Ishikawa (cell line): ENCODE measurements around the gene F2.

ENCODE experiments used
- CEBPB ChIP-seq: IDR thresholded peaks from 2 replicates; pipeline ENCODE4 v1.6.1; 2012
- CREB1 ChIP-seq: IDR thresholded peaks from 2 replicates; pipeline ENCODE4 v1.6.1; 2012; ENCODE audit warnings: low read depth
- EGR1 ChIP-seq: IDR thresholded peaks from 2 replicates; pipeline ENCODE4 v1.6.1; 2012
- EP300 ChIP-seq: IDR thresholded peaks from 2 replicates; pipeline ENCODE4 v1.6.1; 2012; ENCODE audit warnings: borderline replicate concordance
- FOXM1 ChIP-seq: IDR thresholded peaks from 2 replicates; pipeline ENCODE4 v1.6.1; 2012; ENCODE audit warnings: low read depth, borderline replicate concordance
- MAX ChIP-seq: IDR thresholded peaks from 2 replicates; pipeline ENCODE4 v1.6.1; 2012
- NFIC ChIP-seq: IDR thresholded peaks from 2 replicates; pipeline ENCODE4 v1.6.1; 2012
- RAD21 ChIP-seq: IDR thresholded peaks from 2 replicates; pipeline ENCODE4 v1.6.1; 2012; ENCODE audit warnings: low read depth
- TAF1 ChIP-seq: IDR thresholded peaks from 2 replicates; pipeline ENCODE4 v1.6.1; 2012; ENCODE audit warnings: low read depth, mild to moderate bottlenecking
- TCF12 ChIP-seq: IDR thresholded peaks from 2 replicates; pipeline ENCODE4 v1.6.1; 2012; ENCODE audit warnings: low read depth
- TEAD4 ChIP-seq: IDR thresholded peaks from 2 replicates; pipeline ENCODE4 v1.6.1; 2012
- USF1 ChIP-seq: IDR thresholded peaks from 2 replicates; pipeline ENCODE4 v1.6.1; 2012
- YY1 ChIP-seq: IDR thresholded peaks from 2 replicates; pipeline ENCODE4 v1.6.1; 2012; ENCODE audit warnings: low read depth
- ZBTB7A ChIP-seq: IDR thresholded peaks from 2 replicates; pipeline ENCODE4 v1.6.1; 2012; ENCODE audit warnings: low read depth
- TF ChIP-seq, protein P1 (sequence below): IDR thresholded peaks from 2 replicates; pipeline ENCODE4 v1.6.1; 2012; ENCODE audit warnings: low read depth, mild to moderate bottlenecking

The F2 gene

GRCh38 chr11:46680164-46680760, 38.8 kb upstream of the F2 start:
- no peak for TF ChIP-seq CREB1
- no peak for TF ChIP-seq RAD21
- TF ChIP-seq, protein P1, sequence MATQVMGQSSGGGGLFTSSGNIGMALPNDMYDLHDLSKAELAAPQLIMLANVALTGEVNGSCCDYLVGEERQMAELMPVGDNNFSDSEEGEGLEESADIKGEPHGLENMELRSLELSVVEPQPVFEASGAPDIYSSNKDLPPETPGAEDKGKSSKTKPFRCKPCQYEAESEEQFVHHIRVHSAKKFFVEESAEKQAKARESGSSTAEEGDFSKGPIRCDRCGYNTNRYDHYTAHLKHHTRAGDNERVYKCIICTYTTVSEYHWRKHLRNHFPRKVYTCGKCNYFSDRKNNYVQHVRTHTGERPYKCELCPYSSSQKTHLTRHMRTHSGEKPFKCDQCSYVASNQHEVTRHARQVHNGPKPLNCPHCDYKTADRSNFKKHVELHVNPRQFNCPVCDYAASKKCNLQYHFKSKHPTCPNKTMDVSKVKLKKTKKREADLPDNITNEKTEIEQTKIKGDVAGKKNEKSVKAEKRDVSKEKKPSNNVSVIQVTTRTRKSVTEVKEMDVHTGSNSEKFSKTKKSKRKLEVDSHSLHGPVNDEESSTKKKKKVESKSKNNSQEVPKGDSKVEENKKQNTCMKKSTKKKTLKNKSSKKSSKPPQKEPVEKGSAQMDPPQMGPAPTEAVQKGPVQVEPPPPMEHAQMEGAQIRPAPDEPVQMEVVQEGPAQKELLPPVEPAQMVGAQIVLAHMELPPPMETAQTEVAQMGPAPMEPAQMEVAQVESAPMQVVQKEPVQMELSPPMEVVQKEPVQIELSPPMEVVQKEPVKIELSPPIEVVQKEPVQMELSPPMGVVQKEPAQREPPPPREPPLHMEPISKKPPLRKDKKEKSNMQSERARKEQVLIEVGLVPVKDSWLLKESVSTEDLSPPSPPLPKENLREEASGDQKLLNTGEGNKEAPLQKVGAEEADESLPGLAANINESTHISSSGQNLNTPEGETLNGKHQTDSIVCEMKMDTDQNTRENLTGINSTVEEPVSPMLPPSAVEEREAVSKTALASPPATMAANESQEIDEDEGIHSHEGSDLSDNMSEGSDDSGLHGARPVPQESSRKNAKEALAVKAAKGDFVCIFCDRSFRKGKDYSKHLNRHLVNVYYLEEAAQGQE: no peak
- TF ChIP-seq NFIC: no peak
- no peak for TF ChIP-seq YY1
- TF ChIP-seq TCF12: no peak
- no peak for TF ChIP-seq TAF1
- no peak for TF ChIP-seq USF1
- TF ChIP-seq MAX: no peak
- TF ChIP-seq EP300: no peak

GRCh38 chr11:46680815-46681214, 38.2 kb upstream of the F2 start:
- TF ChIP-seq YY1 (no peak), CREB1 (no peak), NFIC (no peak), MAX (no peak), TAF1 (no peak), USF1 (no peak), TEAD4 (no peak), ZBTB7A (no peak), EP300 (no peak), CEBPB (no peak), RAD21 (no peak), TCF12 (no peak), FOXM1 (no peak), EGR1 (no peak)
- TF ChIP-seq, protein P1: no peak

DNA sequence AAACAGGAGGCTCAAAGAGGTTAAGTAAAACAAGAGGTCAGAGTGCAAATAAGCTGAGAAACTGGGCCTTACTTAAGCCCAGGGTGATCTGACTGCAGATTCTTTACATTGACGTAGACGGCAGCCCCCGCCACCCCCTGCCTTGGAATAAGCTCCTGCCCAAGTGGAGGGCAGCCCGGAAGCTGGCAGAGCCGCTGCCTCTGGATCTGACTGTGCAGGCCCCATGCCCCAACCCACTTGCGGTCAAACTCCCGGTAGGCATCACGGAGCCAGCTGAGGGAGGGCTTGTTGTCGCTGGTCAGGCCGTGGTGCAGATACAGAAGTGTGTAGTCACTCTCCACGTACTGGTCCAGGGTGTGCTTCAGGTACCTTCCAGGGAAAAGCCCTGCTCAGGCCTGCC, 37.2 kb upstream of the F2 start:
- TF ChIP-seq NFIC (no peak), YY1 (no peak), EGR1 (no peak), MAX (no peak), ZBTB7A (no peak), RAD21 (no peak), USF1 (no peak), TAF1 (no peak), CEBPB (no peak)

DNA sequence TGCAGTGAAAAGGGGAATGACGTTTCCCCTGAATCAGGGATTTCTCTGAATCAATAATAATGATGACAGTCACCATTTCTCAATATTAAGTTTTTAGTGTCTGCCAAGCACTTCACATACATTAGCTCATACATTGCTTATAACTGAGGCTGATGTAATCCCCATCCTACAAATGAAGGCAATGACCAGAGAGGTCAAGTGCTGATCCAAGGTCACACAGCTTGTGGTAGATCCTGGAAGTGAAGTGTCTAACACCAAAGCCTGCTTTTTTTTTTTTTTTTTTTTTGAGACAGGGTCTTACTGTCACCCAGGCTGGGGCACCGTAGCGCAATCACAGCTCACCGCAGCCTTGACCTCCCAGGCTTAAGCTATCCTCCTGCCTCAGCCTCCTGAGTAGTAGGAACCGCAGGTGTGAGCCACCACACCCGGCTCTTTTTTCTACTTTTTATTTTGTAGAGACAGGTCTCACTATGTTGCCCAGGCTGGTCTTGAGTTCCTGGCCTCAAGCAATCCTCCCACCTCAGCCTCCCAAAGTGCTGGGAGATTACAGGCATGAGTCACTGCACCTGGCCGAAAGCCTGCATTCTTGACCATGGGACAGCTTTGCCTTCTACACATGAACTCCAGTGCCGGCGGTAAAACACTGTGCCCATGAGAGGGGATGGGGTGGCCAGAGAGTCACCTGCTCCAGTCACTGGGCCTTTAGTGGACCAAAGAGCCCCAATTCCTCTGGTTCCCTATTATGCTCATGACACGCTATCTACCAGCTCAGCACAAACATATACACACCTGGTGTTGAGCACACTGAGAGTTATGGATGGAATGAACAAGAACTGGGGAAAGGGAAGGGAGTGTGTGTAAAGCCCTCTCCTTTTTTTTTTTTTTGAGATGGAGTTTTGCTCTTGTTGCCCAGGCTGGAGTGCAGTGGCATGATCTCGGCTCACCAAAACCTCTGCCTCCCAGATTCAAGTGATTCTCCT, 36.0 kb upstream of the F2 start:
- TF ChIP-seq, protein P1: no peak
- TF ChIP-seq TEAD4 (peak; percentile 8; the same call in 1 of the 2 replicates), NFIC (no peak), ZBTB7A (no peak)
